Endodermal cell (in vitro differentiated cells): ENCODE measurements around the gene ARID5B. TPM values are rescaled to one million over a fixed set of nuclear protein-coding genes. Genes with fewer than 3 reads are reported as not detected.

Experiments used
- DNase-seq: peaks from one replicate; pipeline ENCODE4 v3.0.0-alpha.2; 2017
- H3K27ac ChIP-seq: 2 replicates; pipeline ENCODE4 v1.5.1; 2013; ENCODE audit warnings: mild to moderate bottlenecking, low read depth, low read length, moderate library complexity
- H3K27me3 ChIP-seq: 2 replicates; pipeline ENCODE4 v1.6.1; 2013; ENCODE audit warnings: mild to moderate bottlenecking, low read length, moderate library complexity; ENCODE audit not compliant: insufficient read depth, control insufficient read depth, poor library complexity, severe bottlenecking
- H3K36me3 ChIP-seq: 2 replicates; pipeline ENCODE4 v1.7.0; 2013; ENCODE audit warnings: mild to moderate bottlenecking, low read length, moderate library complexity; ENCODE audit not compliant: control insufficient read depth, insufficient read depth
- H3K4me1 ChIP-seq: one replicate; pipeline ENCODE4 v1.7.0; 2013; ENCODE audit warnings: low read length; ENCODE audit not compliant: control insufficient read depth, insufficient read depth
- H3K4me3 ChIP-seq: 2 replicates; pipeline ENCODE4 v1.5.1; 2013; ENCODE audit warnings: mild to moderate bottlenecking, low read length, moderate library complexity
- H3K9ac ChIP-seq: 2 replicates; pipeline ENCODE4 v1.6.1; 2013; ENCODE audit warnings: mild to moderate bottlenecking, low read length, moderate library complexity; ENCODE audit not compliant: poor library complexity, severe bottlenecking; ENCODE audit errors: extremely low read depth
- H3K9me3 ChIP-seq: 2 replicates; pipeline ENCODE4 v1.6.1; 2013; ENCODE audit warnings: mild to moderate bottlenecking, low read length, moderate library complexity; ENCODE audit not compliant: control insufficient read depth
- H3K27ac Mint-ChIP-seq: 2 replicates; pipeline ENCODE4 v1.8.0; 2020; ENCODE audit warnings: mixed read lengths
- H3K27me3 Mint-ChIP-seq: 2 replicates; pipeline ENCODE4 v1.8.0; 2021; ENCODE audit warnings: mild to moderate bottlenecking, mixed read lengths; ENCODE audit not compliant: insufficient read depth
- H3K36me3 Mint-ChIP-seq: 2 replicates; pipeline ENCODE4 v1.8.0; 2020; ENCODE audit warnings: low read depth, mixed read lengths
- H3K4me1 Mint-ChIP-seq: 2 replicates; pipeline ENCODE4 v1.8.0; 2020; ENCODE audit warnings: mixed read lengths
- H3K4me3 Mint-ChIP-seq: 2 replicates; pipeline ENCODE4 v1.8.0; 2020; ENCODE audit warnings: mild to moderate bottlenecking, moderate library complexity, mixed read lengths
- H3K9me3 Mint-ChIP-seq: 2 replicates; pipeline ENCODE4 v1.8.0; 2020; ENCODE audit warnings: mild to moderate bottlenecking, mixed read lengths
- CTCF ChIP-seq: fragments of 200-600 bp; sonication (generic); conservative IDR thresholded peaks from 2 replicates; pipeline ENCODE4 v1.5.0; 2021; ENCODE audit warnings: antibody characterized with exemption, mild to moderate bottlenecking
- WGBS, 2 experiments: methylation state at CpG; one replicate each; pipeline versions ENCODE4 v1.1.5 to v1.1.7; 2013; ENCODE audit warnings: missing lambda C conversion rate in 2 of 2, mixed read lengths in 1 of 2; ENCODE audit not compliant: insufficient coverage in 1 of 2, insufficient read length in 1 of 2; 5-methylcytosine and 5-hydroxymethylcytosine counted together
- total RNA-seq, 2 donors: library from RNA; stranded (reverse); fragmentation: NEBNext Ultra II Directional in 1 of 2; extraction: Animal tissue kit (Norgen Biotek cat#: 25700) in 1 of 2; gene quantifications; 2 replicates in 1 of 2; 3 replicates in 1 of 2; pipeline ENCODE4 v1.2.1, GENCODE V29; 2021

Gene ARID5B
- total RNA-seq, 2 donors from 2014 or later, result 1.2 to 1.8 TPM

- WGBS, 2 experiments, result 85 to 91% methylated on average over 4 to 5 of the region's 5 CpGs
- Mint-ChIP-seq H3K27ac (no peak overlapping the region), H3K9me3 (peaks cover 7% of the 10 kb centered on the region), H3K4me1 (no peaks in the 10 kb centered on the region), H3K27me3 (no peaks in the 10 kb centered on the region), H3K36me3 (no peaks in the 10 kb centered on the region), H3K4me3 (no peak overlapping the region)
- H3K9ac ChIP-seq, result no peak overlapping the region
- no peaks in the 10 kb centered on the region for H3K9me3 ChIP-seq
- peak; percentile 54 for TF ChIP-seq CTCF
- H3K27me3 ChIP-seq, result no peaks in the 10 kb centered on the region
- H3K4me1 ChIP-seq, result no peaks in the 10 kb centered on the region
- no peaks in the 10 kb centered on the region for H3K36me3 ChIP-seq
- H3K27ac ChIP-seq, result no peak overlapping the region
- no peak overlapping the region for H3K4me3 ChIP-seq
- DNase-seq, result peak; percentile 50
Measured at GRCh38 chr10:61978965-61979364, 77.5 kb downstream of the ARID5B start.

- Histone ChIP-seq H3K9me3 (no peaks in the 10 kb centered on the region), H3K4me1 (no peaks in the 10 kb centered on the region), H3K27me3 (no peaks in the 10 kb centered on the region), H3K27ac (no peak overlapping the region), H3K9ac (no peak overlapping the region), H3K4me3 (no peak overlapping the region), H3K36me3 (no peaks in the 10 kb centered on the region)
- Mint-ChIP-seq H3K27ac (no peak overlapping the region), H3K9me3 (peaks cover 6% of the 10 kb centered on the region), H3K36me3 (no peaks in the 10 kb centered on the region), H3K4me1 (peaks cover 3% of the 10 kb centered on the region), H3K4me3 (no peak overlapping the region), H3K27me3 (no peaks in the 10 kb centered on the region)
- TF ChIP-seq CTCF, result no peak
- WGBS, 2 experiments, result 80 to 97% methylated on average over 1 of the region's 1 CpG
- no peak for DNase-seq
Measured at GRCh38 chr10:61981460-61981859, 80.0 kb downstream of the ARID5B start.

GRCh38 chr10:61983255-61983654 is 81.8 kb downstream of the ARID5B start:
- Mint-ChIP-seq H3K36me3 (no peaks in the 10 kb centered on the region), H3K9me3 (peaks cover 3% of the 10 kb centered on the region), H3K4me3 (no peak overlapping the region), H3K27me3 (no peaks in the 10 kb centered on the region), H3K27ac (no peak overlapping the region), H3K4me1 (peaks cover 8% of the 10 kb centered on the region)
- Histone ChIP-seq H3K27ac (no peak overlapping the region), H3K27me3 (no peaks in the 10 kb centered on the region), H3K9ac (no peak overlapping the region), H3K4me3 (no peak overlapping the region), H3K4me1 (no peaks in the 10 kb centered on the region), H3K36me3 (no peaks in the 10 kb centered on the region), H3K9me3 (no peaks in the 10 kb centered on the region)
- DNase-seq, result no peak
- no peak for TF ChIP-seq CTCF
- 92 to 100% methylated on average over 4 of the region's 4 CpGs for WGBS, 2 experiments
